ENCODE data around the gene ADH6.
"Not testable (repeated sequence)": the region's sequence is repeated elsewhere in the genome, so short reads cannot be mapped to it uniquely, and the experiment has no call there.

The ADH6 gene

GRCh38 chr4:99219072-99219471 is at the start of gene ADH6:
ADH6 (minus strand) TSS chr4:99219246; CDS start chr4:99219152, 94 bp downstream.
- no peak for DNase-seq (ENCODE audit: low read depth)
- in situ Hi-C loops (cut with HindIII; ENCODE audit: low sequenced_read_pairs) = no loop called here
- H3K4me3 ChIP-seq (ENCODE audit: low read depth, low read length) = no peak within 1 kb of the TSS
- TF ChIP-seq CTCF (IDR thresholded peaks at IDR 0.05; ENCODE audit: low read depth, low read length, missing control alignments) = no peak

GRCh38 chr4:99264927-99265326 is 45.9 kb upstream of the ADH6 start:
- DNase-seq (ENCODE audit: low read depth) = no peak
- in situ Hi-C loops (cut with HindIII; ENCODE audit: low sequenced_read_pairs) = no loop called here
- no peak for TF ChIP-seq CTCF (IDR thresholded peaks at IDR 0.05; ENCODE audit: low read depth, low read length, missing control alignments)
- no peak overlapping the region for H3K4me3 ChIP-seq (ENCODE audit: low read depth, low read length)

GRCh38 chr4:99252746-99253145 is 33.7 kb upstream of the ADH6 start:
- in situ Hi-C loops (cut with HindIII; ENCODE audit: low sequenced_read_pairs) = no loop called here
- no peak for DNase-seq (ENCODE audit: low read depth)
- H3K4me3 ChIP-seq (ENCODE audit: low read depth, low read length) = no peak overlapping the region

GRCh38 chr4:99248714-99249113 is 29.7 kb upstream of the ADH6 start:
- in situ Hi-C loops (cut with HindIII; ENCODE audit: low sequenced_read_pairs) = no loop called here
- H3K4me3 ChIP-seq (ENCODE audit: low read depth, low read length) = no peak overlapping the region
- TF ChIP-seq CTCF (IDR thresholded peaks at IDR 0.05; ENCODE audit: low read depth, low read length, missing control alignments) = no peak
- no peak for DNase-seq (ENCODE audit: low read depth)

More at GRCh38 chr4:99252746-99253145, 33.7 kb upstream of the ADH6 start:
- TF ChIP-seq CTCF (IDR thresholded peaks at IDR 0.05; ENCODE audit: low read depth, low read length, missing control alignments) = no peak

GRCh38 chr4:99235955-99236354 is 16.9 kb upstream of the ADH6 start:
- DNase-seq (ENCODE audit: low read depth) = no peak
- TF ChIP-seq CTCF (IDR thresholded peaks at IDR 0.05; ENCODE audit: low read depth, low read length, missing control alignments) = no peak
- H3K4me3 ChIP-seq (ENCODE audit: low read depth, low read length) = no peak overlapping the region
- in situ Hi-C loops (cut with HindIII; ENCODE audit: low sequenced_read_pairs) = no loop called here

- H3K4me3 ChIP-seq (ENCODE audit: low read depth, low read length) = no peak overlapping the region
- in situ Hi-C loops (cut with HindIII; ENCODE audit: low sequenced_read_pairs) = no loop called here
- DNase-seq (ENCODE audit: low read depth) = no peak
- no peak for TF ChIP-seq CTCF (IDR thresholded peaks at IDR 0.05; ENCODE audit: low read depth, low read length, missing control alignments)
Observed at GRCh38 chr4:99234331-99235010, 15.4 kb upstream of the ADH6 start.

GRCh38 chr4:99233397-99233796 is 14.4 kb upstream of the ADH6 start:
- in situ Hi-C loops (cut with HindIII; ENCODE audit: low sequenced_read_pairs); DNase-seq (ENCODE audit: low read depth); H3K4me3 ChIP-seq (ENCODE audit: low read depth, low read length): not testable (repeated sequence)

GRCh38 chr4:99228706-99229105 is 9.7 kb upstream of the ADH6 start:
- in situ Hi-C loops (cut with HindIII; ENCODE audit: low sequenced_read_pairs); H3K4me3 ChIP-seq (ENCODE audit: low read depth, low read length); DNase-seq (ENCODE audit: low read depth): not testable (repeated sequence)

- H3K4me3 ChIP-seq (ENCODE audit: low read depth, low read length); DNase-seq (ENCODE audit: low read depth); in situ Hi-C loops (cut with HindIII; ENCODE audit: low sequenced_read_pairs): not testable (repeated sequence)
Observed at GRCh38 chr4:99227646-99228045, 8.6 kb upstream of the ADH6 start.

Data from astrocyte of the cerebellum (primary cell).